AG04449 (cell line): ENCODE measurements around the gene GRID1.

Source experiments
- CTCF ChIA-PET: fragments of 350-600 bp; formaldehyde crosslinking; extraction: SDS; loops from one replicate; lab custom pipeline; 2021; ENCODE audit warnings: antibody characterized with exemption; lab: Yijun Ruan, JAX
- POLR2A ChIA-PET: fragments of 400-600, 350-600 bp; formaldehyde crosslinking; extraction: SDS; loops from one replicate; lab custom pipeline; 2020; ENCODE audit warnings: antibody characterized with exemption, inconsistent platforms; lab: Yijun Ruan, JAX
- DNase-seq: peaks from one replicate; pipeline ENCODE4 v3.0.0-alpha.2; 2010; ENCODE audit warnings: low read depth, low spot score
- H3K4me3 ChIP-seq: 2 replicates; pipeline ENCODE4 v1.5.1; 2011; ENCODE audit warnings: low read depth, mild to moderate bottlenecking, control low read depth, low read length
- TF ChIP-seq, protein P1 (sequence below): IDR thresholded peaks from one replicate; pipeline ENCODE4 v1.5.1; 2011; ENCODE audit warnings: mild to moderate bottlenecking, moderate library complexity, low read length, control low read depth, inconsistent platforms; ENCODE audit not compliant: insufficient read depth; ENCODE audit errors: missing control alignments

The GRID1 gene

GRCh38 chr10:85916994-85917573 is 449.5 kb downstream of the GRID1 start:
- DNase-seq, result no peak
- TF ChIP-seq, protein P1, sequence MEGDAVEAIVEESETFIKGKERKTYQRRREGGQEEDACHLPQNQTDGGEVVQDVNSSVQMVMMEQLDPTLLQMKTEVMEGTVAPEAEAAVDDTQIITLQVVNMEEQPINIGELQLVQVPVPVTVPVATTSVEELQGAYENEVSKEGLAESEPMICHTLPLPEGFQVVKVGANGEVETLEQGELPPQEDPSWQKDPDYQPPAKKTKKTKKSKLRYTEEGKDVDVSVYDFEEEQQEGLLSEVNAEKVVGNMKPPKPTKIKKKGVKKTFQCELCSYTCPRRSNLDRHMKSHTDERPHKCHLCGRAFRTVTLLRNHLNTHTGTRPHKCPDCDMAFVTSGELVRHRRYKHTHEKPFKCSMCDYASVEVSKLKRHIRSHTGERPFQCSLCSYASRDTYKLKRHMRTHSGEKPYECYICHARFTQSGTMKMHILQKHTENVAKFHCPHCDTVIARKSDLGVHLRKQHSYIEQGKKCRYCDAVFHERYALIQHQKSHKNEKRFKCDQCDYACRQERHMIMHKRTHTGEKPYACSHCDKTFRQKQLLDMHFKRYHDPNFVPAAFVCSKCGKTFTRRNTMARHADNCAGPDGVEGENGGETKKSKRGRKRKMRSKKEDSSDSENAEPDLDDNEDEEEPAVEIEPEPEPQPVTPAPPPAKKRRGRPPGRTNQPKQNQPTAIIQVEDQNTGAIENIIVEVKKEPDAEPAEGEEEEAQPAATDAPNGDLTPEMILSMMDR, result no peak
- no peak overlapping the region for H3K4me3 ChIP-seq
- POLR2A ChIA-PET, result no interaction called here
- CTCF ChIA-PET, result no interaction called here

- TF ChIP-seq, protein P1, result no peak
- DNase-seq, result no peak
- CTCF ChIA-PET, result no interaction called here
- H3K4me3 ChIP-seq, result no peak overlapping the region
- POLR2A ChIA-PET, result no interaction called here
These were observed 450.3 kb downstream of the GRID1 start for GRCh38 chr10:85916286-85916685.

DNA sequence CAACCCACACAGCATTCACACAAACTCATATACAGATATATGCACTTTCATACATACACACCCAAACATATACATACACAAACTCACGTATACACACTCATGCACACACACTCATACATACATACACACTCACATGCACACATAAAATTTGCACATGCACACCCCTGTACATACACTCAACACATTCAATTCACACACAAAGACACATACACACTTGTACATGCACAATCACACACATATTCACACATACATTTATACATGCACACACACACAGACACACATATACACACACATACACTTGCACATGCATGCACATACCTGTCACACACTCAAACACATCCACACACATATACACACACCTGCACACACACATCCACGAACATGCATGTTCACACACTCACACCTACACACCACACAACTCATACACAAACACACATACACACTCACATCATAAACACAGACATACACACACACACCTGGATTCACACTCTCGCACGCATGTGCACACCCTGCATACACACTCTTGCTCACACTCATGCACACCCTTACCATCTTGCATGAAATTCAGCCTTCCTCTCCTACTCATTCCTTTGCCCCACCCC is 451.2 kb downstream of the GRID1 start:
- ChIA-PET CTCF (no interaction called here), POLR2A (no interaction called here)
- H3K4me3 ChIP-seq, result no peak overlapping the region
- TF ChIP-seq, protein P1, result no peak
- DNase-seq, result no peak

GRCh38 chr10:85914720-85915119 is 451.9 kb downstream of the GRID1 start:
- no peak for DNase-seq
- POLR2A ChIA-PET, result no interaction called here
- CTCF ChIA-PET, result no interaction called here
- H3K4me3 ChIP-seq, result no peak overlapping the region
- TF ChIP-seq, protein P1, result no peak

GRCh38 chr10:85908462-85908861 is 458.1 kb downstream of the GRID1 start:
- TF ChIP-seq, protein P1, result no peak
- ChIA-PET POLR2A (no interaction called here), CTCF (no interaction called here)
- no peak for DNase-seq
- no peak overlapping the region for H3K4me3 ChIP-seq

DNA sequence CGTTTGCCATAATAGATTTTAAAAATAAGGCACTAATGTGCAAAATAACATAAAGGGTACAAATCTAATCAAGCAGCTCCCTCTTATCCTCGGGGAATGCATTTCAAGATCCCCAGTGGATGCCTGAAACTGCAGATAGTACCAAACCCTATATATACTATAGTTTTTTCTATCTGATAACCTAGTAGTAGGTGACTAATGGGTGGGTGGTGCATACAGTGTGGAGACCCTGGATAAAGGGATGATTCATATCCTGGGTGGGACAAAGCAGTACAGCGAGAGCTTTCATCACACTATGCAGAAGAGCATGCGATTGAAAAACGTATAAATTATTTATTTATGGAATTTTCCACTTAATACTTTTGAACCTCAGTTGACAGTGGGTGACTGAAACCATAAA is 464.5 kb downstream of the GRID1 start:
- CTCF ChIA-PET, result no interaction called here
- POLR2A ChIA-PET, result no interaction called here
- TF ChIP-seq, protein P1, result no peak
- no peak for DNase-seq
- no peak overlapping the region for H3K4me3 ChIP-seq
